Calu3 (cell line): ENCODE results near the gene ICAM2. TPM values are rescaled to one million over a fixed set of nuclear protein-coding genes. Genes with fewer than 3 reads are reported as not detected.

Experiments
- BruUV-seq: library from RNA; stranded (reverse); fragments of 400-500 nt; replicated peaks from 2 replicates; lab custom pipeline; 2021; lab: Mats Ljungman, UMichigan
- CTCF ChIA-PET: fragments of 300-600 bp; sonication (Branson Sonifier 250); formaldehyde crosslinking; loops from one replicate; lab custom pipeline; 2022; ENCODE audit warnings: antibody characterized with exemption; lab: Charles Lee
- DNase-seq: peaks from one replicate; pipeline ENCODE4 v3.0.0; 2022
- H3K27ac Mint-ChIP-seq: one replicate; pipeline ENCODE4 v1.8.0; 2022; ENCODE audit warnings: mixed read lengths; ENCODE audit not compliant: unreplicated experiment
- H3K27me3 Mint-ChIP-seq: one replicate; pipeline ENCODE4 v1.8.0; 2022; ENCODE audit warnings: mixed read lengths; ENCODE audit not compliant: unreplicated experiment
- H3K36me3 Mint-ChIP-seq: one replicate; pipeline ENCODE4 v1.8.0; 2022; ENCODE audit warnings: mild to moderate bottlenecking, moderate library complexity, mixed read lengths; ENCODE audit not compliant: insufficient read depth, unreplicated experiment
- H3K4me1 Mint-ChIP-seq: one replicate; pipeline ENCODE4 v1.8.0; 2022; ENCODE audit warnings: mild to moderate bottlenecking, low read depth, mixed read lengths; ENCODE audit not compliant: unreplicated experiment
- H3K4me3 Mint-ChIP-seq: one replicate; pipeline ENCODE4 v1.8.0; 2022; ENCODE audit warnings: mild to moderate bottlenecking, low read depth, moderate library complexity, mixed read lengths; ENCODE audit not compliant: unreplicated experiment
- H3K9me3 Mint-ChIP-seq: one replicate; pipeline ENCODE4 v1.8.0; 2022; ENCODE audit warnings: low read depth, mixed read lengths; ENCODE audit not compliant: unreplicated experiment
- CTCF ChIP-seq: fragments of 200-600 bp; IDR thresholded peaks from one replicate; pipeline ENCODE4 v1.8.0; 2022; ENCODE audit warnings: antibody characterized with exemption; ENCODE audit not compliant: unreplicated experiment
- intact Hi-C: fragments of 100-400 bp; cut with micrococcal nuclease; formaldehyde crosslinking; loops from one replicate; pipeline ENCODE4 v1.10.0; 2022; ENCODE audit not compliant: unreplicated experiment
- total RNA-seq: library from RNA; stranded (reverse); gene quantifications from 2 replicates; pipeline ENCODE4 v1.2.3, GENCODE V29; 2022

The ICAM2 gene
- total RNA-seq, 1 experiment from 2014 or later: 4.4 TPM

- no peak for TF ChIP-seq CTCF
- H3K4me3 Mint-ChIP-seq: no peak overlapping the region
- CTCF ChIA-PET: no interaction called here
- no peak overlapping the region for H3K27ac Mint-ChIP-seq
- no TSS peak for BruUV-seq
- H3K9me3 Mint-ChIP-seq: no peaks in the 10 kb centered on the region
- DNase-seq: no peak
- H3K36me3 Mint-ChIP-seq: peaks cover 14% of the 10 kb centered on the region
- intact Hi-C loops: no loop called here
- no peaks in the 10 kb centered on the region for H3K4me1 Mint-ChIP-seq
- no peaks in the 10 kb centered on the region for H3K27me3 Mint-ChIP-seq
Observed at GRCh38 chr17:64045176-64045575, 24.7 kb upstream of the ICAM2 start.

GRCh38 chr17:64042700-64043485, 22.5 kb upstream of the ICAM2 start:
- Mint-ChIP-seq H3K9me3 (no peaks in the 10 kb centered on the region), H3K36me3 (peaks cover 14% of the 10 kb centered on the region), H3K4me3 (no peak overlapping the region), H3K27ac (no peak overlapping the region), H3K27me3 (no peaks in the 10 kb centered on the region), H3K4me1 (no peaks in the 10 kb centered on the region)
- no peak for DNase-seq
- TF ChIP-seq CTCF: no peak
- CTCF ChIA-PET: interaction anchor here (0.5 to 1.0 kb wide), 2 partner anchors 154 to 223 kb away, joined by 3 to 4 read pairs; no protein-coding TSS in a partner anchor
- no TSS peak for BruUV-seq
- intact Hi-C loops: no loop called here

GRCh38 chr17:64041912-64042311, 21.5 kb upstream of the ICAM2 start:
- no TSS peak for BruUV-seq
- Mint-ChIP-seq H3K27ac (no peak overlapping the region), H3K27me3 (no peaks in the 10 kb centered on the region), H3K4me3 (no peak overlapping the region), H3K4me1 (no peaks in the 10 kb centered on the region), H3K9me3 (no peaks in the 10 kb centered on the region), H3K36me3 (peaks cover 14% of the 10 kb centered on the region)
- intact Hi-C loops: no loop called here
- CTCF ChIA-PET: interaction anchor here (1.0 to 1.2 kb wide), 3 partner anchors 13 to 153 kb away, joined by 3 read pairs; no protein-coding TSS in a partner anchor
- DNase-seq: no peak
- TF ChIP-seq CTCF: no peak

- no peak overlapping the region for H3K27ac Mint-ChIP-seq
- no peaks in the 10 kb centered on the region for H3K27me3 Mint-ChIP-seq
- intact Hi-C loops: no loop called here
- H3K4me1 Mint-ChIP-seq: no peaks in the 10 kb centered on the region
- no peak for DNase-seq
- BruUV-seq: no TSS peak
- no peak for TF ChIP-seq CTCF
- H3K36me3 Mint-ChIP-seq: peaks cover 14% of the 10 kb centered on the region
- no peaks in the 10 kb centered on the region for H3K9me3 Mint-ChIP-seq
- H3K4me3 Mint-ChIP-seq: no peak overlapping the region
- CTCF ChIA-PET: no interaction called here
Observed at GRCh38 chr17:64040206-64040605, 19.8 kb upstream of the ICAM2 start.
